NCI-H1417 (cell line): Measurements from ENCODE around the gene STRN.
"Not testable (repeated sequence)": the region's sequence is repeated elsewhere in the genome, so short reads cannot be mapped to it uniquely, and the experiment has no call there.

ENCODE experiments used
- DNase-seq, 3 experiments: peaks; one replicate each; lab custom pipeline; 2025; lab: John Stamatoyannopoulos, UW

Gene STRN

GRCh38 chr2:36834731-36835524 lies 131.4 kb downstream of the STRN start:
- DNase-seq = no peak

GRCh38 chr2:36834203-36834602 lies 132.1 kb downstream of the STRN start:
- DNase-seq = peak in 1 of 3 experiments; percentile 20

GRCh38 chr2:36831185-36831584 lies 135.2 kb downstream of the STRN start:
- DNase-seq = no peak

- DNase-seq = not testable (repeated sequence)
Measured at GRCh38 chr2:36824683-36825082, 141.7 kb downstream of the STRN start.

- no peak for DNase-seq
Measured at GRCh38 chr2:36824273-36824672, 142.1 kb downstream of the STRN start.

- no peak for DNase-seq
Measured at GRCh38 chr2:36823862-36824261, 142.5 kb downstream of the STRN start.

GRCh38 chr2:36820942-36821605 lies 145.3 kb downstream of the STRN start:
- DNase-seq = peak; percentile 47 to 98 (median 84)

GRCh38 chr2:36819095-36819711 lies 147.1 kb downstream of the STRN start:
- no peak for DNase-seq

GRCh38 chr2:36818542-36818941 lies 147.8 kb downstream of the STRN start:
- no peak for DNase-seq

- no peak for DNase-seq
Measured at GRCh38 chr2:36812196-36812595, 154.1 kb downstream of the STRN start.

GRCh38 chr2:36811071-36811470 lies 155.3 kb downstream of the STRN start:
- no peak for DNase-seq

- DNase-seq = no peak
Measured at GRCh38 chr2:36809069-36809445, 157.3 kb downstream of the STRN start.

- DNase-seq = no peak
Measured at GRCh38 chr2:36808386-36809068, 157.8 kb downstream of the STRN start.

- DNase-seq = no peak
Measured at GRCh38 chr2:36807223-36807886, 159.0 kb downstream of the STRN start.

- DNase-seq = peak; percentile 19 to 70 (median 44)
Measured at GRCh38 chr2:36805635-36806224, 160.6 kb downstream of the STRN start.

GRCh38 chr2:36802952-36803351 lies 163.4 kb downstream of the STRN start:
- DNase-seq = no peak

- no peak for DNase-seq
Measured at GRCh38 chr2:36801088-36801487, 165.2 kb downstream of the STRN start.

- no peak for DNase-seq
Measured at GRCh38 chr2:36800381-36800780, 166.0 kb downstream of the STRN start.

- DNase-seq = no peak
Measured at GRCh38 chr2:36798724-36799123, 167.6 kb downstream of the STRN start.

- DNase-seq = no peak
Measured at GRCh38 chr2:36797324-36798070, 168.8 kb downstream of the STRN start.
